GM18502 (cell line): ENCODE results near the gene CD209.
A peak's percentile ranks its signal among the peaks of the same experiment; 100 is the strongest.

ENCODE experiments used
- ATAC-seq: cut with Tn5 transposase; IDR thresholded peaks from one replicate; pipeline ENCODE4 v1.9.1; 2021; ENCODE audit warnings: mild to moderate bottlenecking; ENCODE audit not compliant: unreplicated experiment, poor library complexity

Gene CD209

GRCh38 chr19:7739801-7740681, 7.3 kb downstream of the CD209 start:
- ATAC-seq, result no peak

GRCh38 chr19:7739211-7739755, 8.1 kb downstream of the CD209 start:
- ATAC-seq, result no peak

- ATAC-seq, result no peak
These were observed 9.3 kb downstream of the CD209 start for GRCh38 chr19:7738023-7738422.

- ATAC-seq, result no peak
These were observed 10.1 kb downstream of the CD209 start for GRCh38 chr19:7737215-7737614.

- ATAC-seq, result no peak
These were observed 11.2 kb downstream of the CD209 start for GRCh38 chr19:7736148-7736547.

GRCh38 chr19:7734220-7735203, 12.8 kb downstream of the CD209 start:
- ATAC-seq, result no peak

GRCh38 chr19:7733376-7733775, 14.0 kb downstream of the CD209 start:
- ATAC-seq, result no peak

GRCh38 chr19:7732045-7732444, 15.3 kb downstream of the CD209 start, which contains the start of gene CLEC4G:
TSS of gene CLEC4G (minus strand) at chr19:7732110. CDS start at chr19:7732102, 8 bp downstream.
- no peak for ATAC-seq

- ATAC-seq, result no peak
These were observed 15.7 kb downstream of the CD209 start for GRCh38 chr19:7731615-7732014.

- no peak for ATAC-seq
These were observed 16.1 kb downstream of the CD209 start for GRCh38 chr19:7731218-7731595.

- ATAC-seq, result no peak
These were observed 16.8 kb downstream of the CD209 start for GRCh38 chr19:7730286-7731217.

GRCh38 chr19:7729831-7730285, 17.5 kb downstream of the CD209 start:
- ATAC-seq, result no peak

- no peak for ATAC-seq
These were observed 18.1 kb downstream of the CD209 start for GRCh38 chr19:7729211-7729610.

- ATAC-seq, result no peak
These were observed 21.5 kb downstream of the CD209 start for GRCh38 chr19:7725791-7726190.

- peak; percentile 53 for ATAC-seq
These were observed 25.1 kb downstream of the CD209 start for GRCh38 chr19:7722231-7722651.

- ATAC-seq, result no peak
These were observed 27.0 kb downstream of the CD209 start for GRCh38 chr19:7720351-7720750.

GRCh38 chr19:7718668-7719067, 28.7 kb downstream of the CD209 start:
- ATAC-seq, result no peak

GRCh38 chr19:7716762-7717161, 30.6 kb downstream of the CD209 start:
- no peak for ATAC-seq

- no peak for ATAC-seq
These were observed 31.7 kb downstream of the CD209 start for GRCh38 chr19:7715671-7716070.
